GM21390 (cell line): ENCODE results near the gene RAMP3.
"Not testable (repeated sequence)": the region's sequence is repeated elsewhere in the genome, so short reads cannot be mapped to it uniquely, and the experiment has no call there.

Experiments used
- ATAC-seq: cut with Tn5 transposase; IDR thresholded peaks from one replicate; pipeline ENCODE4 v1.9.1; 2021; ENCODE audit not compliant: unreplicated experiment

RAMP3 gene

GRCh38 chr7:45190406-45191165, 33.0 kb downstream of the RAMP3 start:
- no peak for ATAC-seq

- no peak for ATAC-seq
These were observed 33.8 kb downstream of the RAMP3 start for GRCh38 chr7:45191396-45191795.

GRCh38 chr7:45192621-45193041, 35.0 kb downstream of the RAMP3 start:
- no peak for ATAC-seq

GRCh38 chr7:45193828-45194227, 36.2 kb downstream of the RAMP3 start:
- no peak for ATAC-seq

GRCh38 chr7:45196374-45196773, 38.8 kb downstream of the RAMP3 start:
- ATAC-seq, result peak; percentile 76

- no peak for ATAC-seq
These were observed 39.9 kb downstream of the RAMP3 start for GRCh38 chr7:45197461-45197860.

GRCh38 chr7:45198986-45199385, 41.4 kb downstream of the RAMP3 start:
- no peak for ATAC-seq

- no peak for ATAC-seq
These were observed 41.9 kb downstream of the RAMP3 start for GRCh38 chr7:45199506-45199905.

- no peak for ATAC-seq
These were observed 45.0 kb downstream of the RAMP3 start for GRCh38 chr7:45202625-45203024.

GRCh38 chr7:45203036-45203435, 45.4 kb downstream of the RAMP3 start:
- ATAC-seq, result no peak

GRCh38 chr7:45203459-45203858, 45.9 kb downstream of the RAMP3 start:
- ATAC-seq, result no peak

GRCh38 chr7:45203936-45204445, 46.4 kb downstream of the RAMP3 start:
- peak; percentile 95 for ATAC-seq

GRCh38 chr7:45206266-45206665, 48.7 kb downstream of the RAMP3 start:
- not testable (repeated sequence) for ATAC-seq

GRCh38 chr7:45209909-45210308, 52.3 kb downstream of the RAMP3 start:
- not testable (repeated sequence) for ATAC-seq

- no peak for ATAC-seq
These were observed 53.5 kb downstream of the RAMP3 start for GRCh38 chr7:45211066-45211465.

- ATAC-seq, result no peak
These were observed 54.4 kb downstream of the RAMP3 start for GRCh38 chr7:45211958-45212357.

GRCh38 chr7:45212606-45213005, 55.0 kb downstream of the RAMP3 start:
- ATAC-seq, result no peak

- ATAC-seq, result no peak
These were observed 58.0 kb downstream of the RAMP3 start for GRCh38 chr7:45215601-45216062.

- ATAC-seq, result no peak
These were observed 58.6 kb downstream of the RAMP3 start for GRCh38 chr7:45216181-45216580.

- no peak for ATAC-seq
These were observed 59.1 kb downstream of the RAMP3 start for GRCh38 chr7:45216622-45217165.

GRCh38 chr7:45217358-45217757, 59.8 kb downstream of the RAMP3 start:
- ATAC-seq, result no peak

GRCh38 chr7:45219130-45219529, 61.5 kb downstream of the RAMP3 start:
- ATAC-seq, result no peak
